A673 (cell line): ENCODE results near the gene FCMR.

Experiments
- CTCF ChIP-seq: fragments of 300-800, 200-600 bp; sonication (generic); conservative IDR thresholded peaks from 2 replicates; pipeline ENCODE4 v1.5.1; 2017; ENCODE audit warnings: low read depth, mild to moderate bottlenecking, antibody characterized with exemption, low read length, moderate library complexity, mixed read lengths
- EZH2 ChIP-seq: fragments of 200-600 bp; sonication (generic); IDR thresholded peaks from 2 replicates; pipeline ENCODE4 v1.6.1; 2017; ENCODE audit warnings: borderline replicate concordance, low read depth, mild to moderate bottlenecking, mixed read lengths, antibody characterized with exemption, low read length; ENCODE audit not compliant: poor library complexity, severe bottlenecking

- TF ChIP-seq CTCF (no peak), EZH2 (no peak)
Measured at GRCh38 chr1:206898915-206899431, 22.8 kb downstream of the FCMR start.
